Endothelial cell of umbilical vein (primary cell): ENCODE results near the gene LCTL. TPM values are rescaled to one million over a fixed set of nuclear protein-coding genes. Genes with fewer than 3 reads are reported as not detected.

Source experiments
- BruUV-seq: library from RNA; stranded (reverse); fragments of 400-500 nt; replicated peaks from 2 replicates; lab custom pipeline; 2021; lab: Mats Ljungman, UMichigan
- CTCF ChIA-PET: fragments of 300-600, 350-600 bp; sonication (Branson Sonifier 250); formaldehyde crosslinking; loops from one replicate; lab custom pipeline; 2021; ENCODE audit warnings: antibody characterized with exemption, inconsistent platforms; lab: Charles Lee
- POLR2A ChIA-PET: fragments of 300-600, 350-600 bp; sonication (Branson Sonifier 250); formaldehyde crosslinking; loops from one replicate; lab custom pipeline; 2021; ENCODE audit warnings: antibody characterized with exemption, inconsistent platforms; lab: Charles Lee
- DNase-seq: peaks from one replicate; pipeline ENCODE4 v3.0.0-alpha.2; 2011; ENCODE audit warnings: low read depth, low spot score
- FAIRE-seq: peaks from 2 replicates; lab custom pipeline; 2011; peaks lifted over from hg19 to GRCh38; lab: Jason Lieb, UNC
- H2AFZ ChIP-seq: 2 replicates; pipeline ENCODE4 v1.6.0; 2012; ENCODE audit warnings: low read depth, low read length, control low read depth, inconsistent platforms
- H3K27ac ChIP-seq: 2 replicates; pipeline ENCODE4 v1.5.1; 2011; ENCODE audit warnings: low read depth, mild to moderate bottlenecking, control low read depth, low read length, moderate library complexity; ENCODE audit not compliant: insufficient read depth
- H3K27me3 ChIP-seq, 2 experiments: 2 replicates each; pipeline versions ENCODE4 v1.6.0 to v1.6.1; 2011; ENCODE audit warnings: low read length in 2 of 2, mixed read lengths in 1 of 2; ENCODE audit not compliant: control insufficient read depth in 2 of 2, insufficient read depth in 2 of 2
- H3K36me3 ChIP-seq, 2 experiments: 2 replicates in 1 of 2; 3 replicates in 1 of 2; pipeline ENCODE4 v1.5.1; 2011; ENCODE audit warnings: low read length in 2 of 2, mild to moderate bottlenecking in 1 of 2, moderate library complexity in 1 of 2; ENCODE audit not compliant: control insufficient read depth in 2 of 2, insufficient read depth in 2 of 2; ENCODE audit errors: extremely low read depth in 1 of 2
- H3K4me1 ChIP-seq: 3 replicates; pipeline ENCODE4 v1.5.1; 2011; ENCODE audit warnings: mild to moderate bottlenecking, low read length; ENCODE audit not compliant: control insufficient read depth, insufficient read depth; ENCODE audit errors: extremely low read depth
- H3K4me2 ChIP-seq: 2 replicates; pipeline ENCODE4 v1.6.1; 2011; ENCODE audit warnings: low read length, control low read depth, mixed read lengths; ENCODE audit not compliant: insufficient read depth
- H3K4me3 ChIP-seq, 3 experiments: fragments of 200-600 bp in 1 of 3; sonication (generic), shearing (Covaris generic) in 1 of 3; replicated peaks in 1 of 3; 2 replicates each; pipeline ENCODE4 v1.5.1; 2011 to 2016; ENCODE audit warnings: control low read depth in 3 of 3, low read length in 3 of 3, mild to moderate bottlenecking in 2 of 3, inconsistent platforms in 1 of 3, low read depth in 1 of 3, moderate library complexity in 1 of 3; ENCODE audit not compliant: insufficient read depth in 1 of 3
- H3K79me2 ChIP-seq: 2 replicates; pipeline ENCODE4 v1.6.0; 2012; ENCODE audit warnings: low read length, inconsistent platforms; ENCODE audit not compliant: control insufficient read depth, insufficient read depth
- H3K9ac ChIP-seq: replicated peaks from 2 replicates; pipeline ENCODE3; 2011; ENCODE audit warnings: low read length, control low read depth; ENCODE audit not compliant: insufficient read depth; ENCODE audit errors: extremely low read depth
- H3K9me1 ChIP-seq: replicated peaks from 3 replicates; pipeline ENCODE4 v1.6.0; 2011; ENCODE audit warnings: mild to moderate bottlenecking, low read length; ENCODE audit not compliant: control insufficient read depth, insufficient read depth; ENCODE audit errors: extremely low read depth
- H3K9me3 ChIP-seq: replicated peaks from 2 replicates; pipeline ENCODE4 v1.5.1; 2012; ENCODE audit warnings: low read length, inconsistent platforms; ENCODE audit not compliant: control insufficient read depth, insufficient read depth
- H4K20me1 ChIP-seq: replicated peaks from 2 replicates; pipeline ENCODE3; 2011; ENCODE audit warnings: mild to moderate bottlenecking, low read length; ENCODE audit not compliant: control insufficient read depth, insufficient read depth; ENCODE audit errors: extremely low read depth
- CTCF ChIP-seq, 2 donors: IDR thresholded peaks; 1 replicate in 1 of 2; 2 replicates in 1 of 2; pipeline ENCODE4 v1.5.1; 2011; ENCODE audit warnings: low read length in 2 of 2, mild to moderate bottlenecking in 2 of 2, moderate library complexity in 2 of 2, control low read depth in 1 of 2, inconsistent platforms in 1 of 2, low read depth in 1 of 2; ENCODE audit not compliant: insufficient read depth in 1 of 2; ENCODE audit errors: extremely low read depth in 1 of 2
- FOS ChIP-seq: IDR thresholded peaks from 2 replicates; pipeline ENCODE4 v1.6.1; 2011; ENCODE audit warnings: mild to moderate bottlenecking, low read length, moderate library complexity, borderline replicate concordance; ENCODE audit not compliant: insufficient read depth
- GATA2 ChIP-seq: IDR thresholded peaks from 2 replicates; pipeline ENCODE4 v1.7.0; 2011; ENCODE audit warnings: low read depth, mild to moderate bottlenecking, moderate library complexity, mixed read lengths, low read length; ENCODE audit not compliant: insufficient read length, insufficient read depth
- JUN ChIP-seq: IDR thresholded peaks from 2 replicates; pipeline ENCODE4 v1.6.1; 2011; ENCODE audit warnings: borderline replicate concordance, low read depth; ENCODE audit not compliant: insufficient read length, insufficient read depth
- MAX ChIP-seq: IDR thresholded peaks from 2 replicates; pipeline ENCODE4 v1.6.1; 2011; ENCODE audit not compliant: insufficient read depth, insufficient read length
- MYC ChIP-seq: IDR thresholded peaks from one replicate; pipeline ENCODE4 v1.6.1; 2011; ENCODE audit warnings: mild to moderate bottlenecking, low read depth, low read length
- POLR2A ChIP-seq: IDR thresholded peaks from 2 replicates; pipeline ENCODE4 v1.6.1; 2012; ENCODE audit warnings: low read depth, mild to moderate bottlenecking, control low read depth, low read length
- POLR2AphosphoS5 ChIP-seq: IDR thresholded peaks from 2 replicates; pipeline ENCODE4 v1.6.1; 2012; ENCODE audit warnings: low read depth, mild to moderate bottlenecking, control low read depth, low read length, moderate library complexity; ENCODE audit not compliant: insufficient read depth
- dilution Hi-C: fragments of 300-500 bp; cut with MboI; formaldehyde crosslinking; loops from one replicate; pipeline ENCODE4 v1.15.0; 2019; ENCODE audit warnings: low sequenced_read_pairs; ENCODE audit not compliant: extremely low pct_ligation_motif_present
- intact Hi-C: fragments of 100-400 bp; cut with micrococcal nuclease; formaldehyde crosslinking; loops from one replicate; pipeline ENCODE4 v1.10.0; 2022
- polyA plus RNA-seq, 4 experiments: library from polyadenylated mRNA; depleted of rRNA in 3 of 4; stranded (reverse) in 3 of 4; unstranded in 1 of 4; fragments of >200 nt; gene quantifications; 2 replicates each; pipeline versions ENCODE4 v1.2.1 to v1.2.3, GENCODE V29; 2011 to 2012; ENCODE audit warnings: missing spikeins in 1 of 4
- total RNA-seq: library from RNA; stranded (reverse); gene quantifications from 2 replicates; pipeline ENCODE4 v1.2.3, GENCODE V29; 2021

LCTL gene
- total and polyA plus RNA-seq, 2 donors (not counting 3 experiments of a cell fraction or from before 2014, with no cell fraction given) = 0.04 TPM; not detected in 1

- TF ChIP-seq POLR2AphosphoS5 (no peak), MAX (no peak), MYC (no peak), CTCF (IDR thresholded peaks at IDR 0.05; ENCODE audit: extremely low read depth in 1 of 2, insufficient read depth in 1 of 2, low read depth in 1 of 2, low read length in 2 of 2) (no peak), JUN (no peak), GATA2 (no peak), POLR2A (no peak), FOS (no peak)
- FAIRE-seq (no peak), DNase-seq (no peak)
- ChIA-PET CTCF (no interaction called here), POLR2A (no interaction called here)
- dilution Hi-C loops (no loop called here), intact Hi-C loops (no loop called here)
- no peak overlapping the region for H3K4me2 ChIP-seq
- no peak overlapping the region for H3K27ac ChIP-seq
- H4K20me1 ChIP-seq = no peaks in the 10 kb centered on the region
- no peak overlapping the region for H3K9ac ChIP-seq
- H3K9me1 ChIP-seq = no peaks in the 10 kb centered on the region
- no TSS peak for BruUV-seq
- H3K4me1 ChIP-seq = no peaks in the 10 kb centered on the region
- H3K36me3 ChIP-seq = no peaks in the 10 kb centered on the region
- H2AFZ ChIP-seq = no peak overlapping the region
- H3K27me3 ChIP-seq = no peaks in the 10 kb centered on the region
- H3K9me3 ChIP-seq = no peaks in the 10 kb centered on the region
- H3K79me2 ChIP-seq = no peaks in the 10 kb centered on the region
- no peak overlapping the region for H3K4me3 ChIP-seq
Observed at GRCh38 chr15:66570327-66570726, 4.5 kb upstream of the LCTL start.
